DND-41 (cell line): Measurements from ENCODE around the gene ARMC3.
A peak's percentile ranks its signal among the peaks of the same experiment; 100 is the strongest.

ENCODE experiments used
- CTCF ChIP-seq: IDR thresholded peaks from 2 replicates; pipeline ENCODE4 v1.5.1; 2012; ENCODE audit warnings: borderline replicate concordance, low read length, moderate library complexity, mild to moderate bottlenecking; ENCODE audit not compliant: poor library complexity, severe bottlenecking; ENCODE audit errors: extremely low read depth
- EZH2 ChIP-seq: IDR thresholded peaks from 3 replicates; pipeline ENCODE4 v1.6.1; 2012; ENCODE audit warnings: borderline replicate concordance, low read depth, mild to moderate bottlenecking, moderate library complexity, low read length, inconsistent platforms; ENCODE audit not compliant: severe bottlenecking

- peak; percentile 43 for TF ChIP-seq CTCF
- no peak for TF ChIP-seq EZH2
Measured at GRCh38 chr10:23081891-23082290, 154.0 kb downstream of the ARMC3 start.
